Measurements from ENCODE around the gene DZIP1L. TPM values are rescaled to one million over a fixed set of nuclear protein-coding genes. Genes with fewer than 3 reads are reported as not detected.

The DZIP1L gene
- total RNA-seq, 1 donor from 2014 or later = 19.0 TPM

DNA sequence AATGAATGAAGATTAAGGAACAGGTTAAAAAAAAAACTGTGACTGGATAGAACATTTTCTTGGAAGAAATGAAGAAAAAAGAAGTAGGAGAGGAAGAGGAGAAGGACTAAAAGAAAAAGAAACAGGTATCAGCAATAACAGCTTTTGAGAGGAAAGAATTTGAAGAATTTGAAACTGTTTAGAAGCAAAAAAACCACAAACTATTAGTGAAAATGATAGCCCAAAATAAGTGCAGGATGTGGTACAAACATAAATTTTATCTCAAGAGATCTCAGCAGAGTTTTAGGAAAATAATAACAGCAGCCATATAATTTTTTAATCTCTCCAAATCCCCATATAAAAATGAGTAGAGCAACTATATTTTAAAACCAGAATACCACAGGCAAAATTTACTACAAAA lies 25.5 kb upstream of the DZIP1L start:
- no peak overlapping the region for H3K4me2 ChIP-seq (ENCODE audit: low read length)
- Mint-ChIP-seq H3K4me3 (ENCODE audit: unreplicated experiment) (no peak overlapping the region), H3K27me3 (ENCODE audit: low read depth, unreplicated experiment) (no peaks in the 10 kb centered on the region), H3K9me3 (ENCODE audit: unreplicated experiment) (no peaks in the 10 kb centered on the region), H3K27ac (ENCODE audit: unreplicated experiment) (no peak overlapping the region), H3K36me3 (ENCODE audit: low read depth, unreplicated experiment) (no peaks in the 10 kb centered on the region), H3K4me1 (ENCODE audit: low read depth, unreplicated experiment) (peaks cover 10% of the 10 kb centered on the region)
- H3K4me3 ChIP-seq (ENCODE audit: insufficient read depth, low read depth, low read length) = no peak overlapping the region
- H3K9me3 ChIP-seq (ENCODE audit: insufficient read depth, low read depth, low read length) = no peaks in the 10 kb centered on the region
- H3K36me3 ChIP-seq (ENCODE audit: insufficient read depth, low read length) = no peaks in the 10 kb centered on the region
- DNase-seq (ENCODE audit: low read depth) (no peak), FAIRE-seq (no peak)
- H3K9ac ChIP-seq (ENCODE audit: low read length) = no peak overlapping the region
- no peaks in the 10 kb centered on the region for H3K4me1 ChIP-seq (ENCODE audit: insufficient read depth, low read length)
- H3K79me2 ChIP-seq (ENCODE audit: insufficient read depth, low read length) = no peaks in the 10 kb centered on the region
- H4K20me1 ChIP-seq (ENCODE audit: insufficient read depth, low read length) = no peaks in the 10 kb centered on the region
- no peaks in the 10 kb centered on the region for H3K27me3 ChIP-seq (ENCODE audit: insufficient read depth, low read length)
- no peak overlapping the region for H2AFZ ChIP-seq (ENCODE audit: low read depth, low read length)
- no peak overlapping the region for H3K27ac ChIP-seq (ENCODE audit: low read depth, low read length)
- TF ChIP-seq, protein P1, sequence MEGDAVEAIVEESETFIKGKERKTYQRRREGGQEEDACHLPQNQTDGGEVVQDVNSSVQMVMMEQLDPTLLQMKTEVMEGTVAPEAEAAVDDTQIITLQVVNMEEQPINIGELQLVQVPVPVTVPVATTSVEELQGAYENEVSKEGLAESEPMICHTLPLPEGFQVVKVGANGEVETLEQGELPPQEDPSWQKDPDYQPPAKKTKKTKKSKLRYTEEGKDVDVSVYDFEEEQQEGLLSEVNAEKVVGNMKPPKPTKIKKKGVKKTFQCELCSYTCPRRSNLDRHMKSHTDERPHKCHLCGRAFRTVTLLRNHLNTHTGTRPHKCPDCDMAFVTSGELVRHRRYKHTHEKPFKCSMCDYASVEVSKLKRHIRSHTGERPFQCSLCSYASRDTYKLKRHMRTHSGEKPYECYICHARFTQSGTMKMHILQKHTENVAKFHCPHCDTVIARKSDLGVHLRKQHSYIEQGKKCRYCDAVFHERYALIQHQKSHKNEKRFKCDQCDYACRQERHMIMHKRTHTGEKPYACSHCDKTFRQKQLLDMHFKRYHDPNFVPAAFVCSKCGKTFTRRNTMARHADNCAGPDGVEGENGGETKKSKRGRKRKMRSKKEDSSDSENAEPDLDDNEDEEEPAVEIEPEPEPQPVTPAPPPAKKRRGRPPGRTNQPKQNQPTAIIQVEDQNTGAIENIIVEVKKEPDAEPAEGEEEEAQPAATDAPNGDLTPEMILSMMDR (IDR thresholded peaks at IDR 0.05; ENCODE audit: insufficient read depth, low read depth, low read length) = no peak
- no peak for TF ChIP-seq EZH2 (IDR thresholded peaks at IDR 0.05; ENCODE audit: insufficient read depth, low read length)

GRCh38 chr3:138139691-138140090 lies 24.3 kb upstream of the DZIP1L start:
- TF ChIP-seq, protein P1 (IDR thresholded peaks at IDR 0.05; ENCODE audit: insufficient read depth, low read depth, low read length) = no peak
- TF ChIP-seq EZH2 (IDR thresholded peaks at IDR 0.05; ENCODE audit: insufficient read depth, low read length) = no peak

DNA sequence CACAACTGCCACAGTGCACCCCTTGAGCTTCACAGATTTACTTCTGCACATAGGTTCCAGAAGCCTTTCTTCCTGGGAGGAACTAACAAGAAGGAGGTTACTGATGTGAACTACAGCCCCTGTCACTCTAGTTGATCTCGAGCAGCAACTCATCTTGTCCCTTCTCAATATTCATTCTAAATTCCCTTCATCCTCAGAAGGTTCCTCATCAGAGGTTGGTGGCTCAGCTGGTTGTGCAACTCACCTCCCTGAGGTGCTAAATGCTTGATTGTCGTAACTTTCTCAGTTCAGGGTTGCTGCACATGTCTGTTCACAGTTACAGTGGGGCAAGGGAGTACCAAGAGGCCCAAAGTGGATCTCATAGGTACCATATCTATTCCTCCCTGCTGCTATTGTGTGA lies 22.5 kb upstream of the DZIP1L start:
- no peaks in the 10 kb centered on the region for H3K27me3 ChIP-seq (ENCODE audit: insufficient read depth, low read length)
- Mint-ChIP-seq H3K27me3 (ENCODE audit: low read depth, unreplicated experiment) (no peaks in the 10 kb centered on the region), H3K36me3 (ENCODE audit: low read depth, unreplicated experiment) (no peaks in the 10 kb centered on the region), H3K4me3 (ENCODE audit: unreplicated experiment) (no peak overlapping the region), H3K9me3 (ENCODE audit: unreplicated experiment) (no peaks in the 10 kb centered on the region), H3K4me1 (ENCODE audit: low read depth, unreplicated experiment) (peaks cover 10% of the 10 kb centered on the region), H3K27ac (ENCODE audit: unreplicated experiment) (no peak overlapping the region)
- H2AFZ ChIP-seq (ENCODE audit: low read depth, low read length) = no peak overlapping the region
- FAIRE-seq (no peak), DNase-seq (ENCODE audit: low read depth) (no peak)
- no peaks in the 10 kb centered on the region for H3K36me3 ChIP-seq (ENCODE audit: insufficient read depth, low read length)
- H3K4me1 ChIP-seq (ENCODE audit: insufficient read depth, low read length) = no peaks in the 10 kb centered on the region
- H3K9me3 ChIP-seq (ENCODE audit: insufficient read depth, low read depth, low read length) = no peaks in the 10 kb centered on the region
- no peak overlapping the region for H3K4me2 ChIP-seq (ENCODE audit: low read length)
- H3K27ac ChIP-seq (ENCODE audit: low read depth, low read length) = no peak overlapping the region
- H3K79me2 ChIP-seq (ENCODE audit: insufficient read depth, low read length) = no peaks in the 10 kb centered on the region
- H4K20me1 ChIP-seq (ENCODE audit: insufficient read depth, low read length) = no peaks in the 10 kb centered on the region
- TF ChIP-seq, protein P1 (IDR thresholded peaks at IDR 0.05; ENCODE audit: insufficient read depth, low read depth, low read length) = no peak
- no peak for TF ChIP-seq EZH2 (IDR thresholded peaks at IDR 0.05; ENCODE audit: insufficient read depth, low read length)
- no peak overlapping the region for H3K4me3 ChIP-seq (ENCODE audit: insufficient read depth, low read depth, low read length)
- H3K9ac ChIP-seq (ENCODE audit: low read length) = no peak overlapping the region

More at GRCh38 chr3:138139691-138140090, 24.3 kb upstream of the DZIP1L start:
- peaks cover 10% of the 10 kb centered on the region for H3K4me1 Mint-ChIP-seq (ENCODE audit: low read depth, unreplicated experiment)
- no peaks in the 10 kb centered on the region for H3K36me3 Mint-ChIP-seq (ENCODE audit: low read depth, unreplicated experiment)
- no peaks in the 10 kb centered on the region for H3K36me3 ChIP-seq (ENCODE audit: insufficient read depth, low read length)
- H3K27ac Mint-ChIP-seq (ENCODE audit: unreplicated experiment) = no peak overlapping the region
- H3K27me3 ChIP-seq (ENCODE audit: insufficient read depth, low read length) = no peaks in the 10 kb centered on the region
- H3K9me3 ChIP-seq (ENCODE audit: insufficient read depth, low read depth, low read length) = no peaks in the 10 kb centered on the region
- no peaks in the 10 kb centered on the region for H4K20me1 ChIP-seq (ENCODE audit: insufficient read depth, low read length)
- H2AFZ ChIP-seq (ENCODE audit: low read depth, low read length) = no peak overlapping the region
- H3K4me2 ChIP-seq (ENCODE audit: low read length) = no peak overlapping the region
- no peak overlapping the region for H3K27ac ChIP-seq (ENCODE audit: low read depth, low read length)
- H3K9ac ChIP-seq (ENCODE audit: low read length) = no peak overlapping the region
- H3K9me3 Mint-ChIP-seq (ENCODE audit: unreplicated experiment) = no peaks in the 10 kb centered on the region
- no peak overlapping the region for H3K4me3 Mint-ChIP-seq (ENCODE audit: unreplicated experiment)
- FAIRE-seq (no peak), DNase-seq (ENCODE audit: low read depth) (no peak)
- no peaks in the 10 kb centered on the region for H3K4me1 ChIP-seq (ENCODE audit: insufficient read depth, low read length)
- H3K4me3 ChIP-seq (ENCODE audit: insufficient read depth, low read depth, low read length) = no peak overlapping the region
- H3K27me3 Mint-ChIP-seq (ENCODE audit: low read depth, unreplicated experiment) = no peaks in the 10 kb centered on the region
- no peaks in the 10 kb centered on the region for H3K79me2 ChIP-seq (ENCODE audit: insufficient read depth, low read length)
